SK-N-MC (cell line): ENCODE results near the gene KDM7A.

ENCODE experiments used
- EZH2 ChIP-seq: fragments of 200-600 bp; sonication (generic); IDR thresholded peaks from one replicate; pipeline ENCODE4 v1.6.1; 2017; ENCODE audit warnings: antibody characterized with exemption
- FOXP2 ChIP-seq: optimal IDR thresholded peaks from 2 replicates; pipeline ENCODE3; 2011; ENCODE audit warnings: mild to moderate bottlenecking, moderate library complexity; ENCODE audit not compliant: insufficient read depth; ENCODE audit errors: extremely low read length, control extremely low read depth
- POLR2AphosphoS5 ChIP-seq: IDR thresholded peaks from 2 replicates; pipeline ENCODE4 v1.6.1; 2012; ENCODE audit warnings: mild to moderate bottlenecking, low read depth, low read length, borderline replicate concordance

DNA sequence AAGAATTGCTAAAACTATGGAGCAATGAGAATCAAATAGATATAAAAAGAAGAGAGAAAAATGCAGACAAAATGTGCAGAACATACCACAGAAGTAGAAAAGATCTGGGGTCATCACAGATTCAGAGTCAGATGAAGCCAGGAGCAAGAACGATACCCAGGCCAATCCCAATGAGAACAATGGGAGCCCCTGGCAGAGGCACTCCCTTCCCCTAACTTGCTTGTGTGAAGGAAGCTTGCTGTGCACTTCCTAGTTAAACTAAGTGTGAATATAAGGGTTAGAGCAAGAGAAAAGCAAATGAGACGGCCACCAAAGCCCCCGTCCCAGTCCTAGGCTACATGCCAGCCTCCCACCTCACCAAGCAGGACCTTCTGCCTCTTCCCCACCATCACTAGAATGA lies 126.7 kb downstream of the KDM7A start:
- TF ChIP-seq POLR2AphosphoS5 (no peak), EZH2 (no peak), FOXP2 (no peak)
